SK-N-SH (cell line): Measurements from ENCODE around the gene SRSF12. TPM values are rescaled to one million over a fixed set of nuclear protein-coding genes. Genes with fewer than 3 reads are reported as not detected.

Experiments
- CTCF ChIA-PET: fragments of 300-600, 350-600 bp; formaldehyde crosslinking; extraction: SDS; loops from one replicate; lab custom pipeline; 2021; lab: Yijun Ruan, JAX
- POLR2A ChIA-PET: fragments of 350-600 bp; sonication (Branson Sonifier 250); formaldehyde crosslinking; extraction: SDS; loops from one replicate; lab custom pipeline; 2020; ENCODE audit warnings: antibody characterized with exemption, inconsistent platforms; lab: Yijun Ruan, JAX
- DNase-seq: peaks from one replicate; pipeline ENCODE4 v3.0.0; 2012
- H2AFZ ChIP-seq: fragments of 200-600 bp; sonication (generic); 2 replicates; pipeline ENCODE4 v1.8.1; 2016; ENCODE audit warnings: antibody characterized with exemption, mild to moderate bottlenecking, low read depth
- H3F3A ChIP-seq: fragments of 200-600 bp; sonication (generic); replicated peaks from 2 replicates; pipeline ENCODE3; 2016; ENCODE audit warnings: antibody characterized with exemption, mild to moderate bottlenecking; ENCODE audit not compliant: insufficient read depth
- H3K27ac ChIP-seq, 2 experiments: fragments of 200-500 bp in 1 of 2; fragments of 200-600 bp in 1 of 2; sonication (Bioruptor generic) in 1 of 2; sonication (generic), shearing (Covaris generic) in 1 of 2; 2 replicates each; pipeline versions ENCODE4 v1.5.1 to v1.6.1; 2014 to 2016; ENCODE audit warnings: low read depth in 2 of 2, inconsistent platforms in 1 of 2, low read length in 1 of 2, mild to moderate bottlenecking in 1 of 2, mixed read lengths in 1 of 2
- H3K27me3 ChIP-seq: fragments of 200-600 bp; sonication (generic), shearing (Covaris generic); 2 replicates; pipeline ENCODE4 v1.6.1; 2016; ENCODE audit warnings: mixed run types; ENCODE audit not compliant: insufficient read depth
- H3K36me3 ChIP-seq, 2 experiments: fragments of 200-500 bp in 1 of 2; fragments of 200-600 bp in 1 of 2; sonication (Bioruptor generic) in 1 of 2; sonication (generic) in 1 of 2; replicated peaks in 1 of 2; 2 replicates each; pipeline versions ENCODE3 to v1.5.1; 2014 to 2016; ENCODE audit warnings: low read length in 1 of 2, mild to moderate bottlenecking in 1 of 2; ENCODE audit not compliant: insufficient read depth in 2 of 2, control insufficient read depth in 1 of 2
- H3K4me1 ChIP-seq, 2 experiments: fragments of 200-500 bp in 1 of 2; fragments of 200-600 bp in 1 of 2; sonication (Bioruptor generic) in 1 of 2; sonication (generic), shearing (Covaris generic) in 1 of 2; 2 replicates each; pipeline versions ENCODE4 v1.5.1 to v1.6.1; 2014 to 2016; ENCODE audit warnings: low read depth in 1 of 2, low read length in 1 of 2, mixed run types in 1 of 2; ENCODE audit not compliant: insufficient read depth in 2 of 2, control insufficient read depth in 1 of 2
- H3K4me2 ChIP-seq: fragments of 200-600 bp; sonication (generic), shearing (Covaris generic); 2 replicates; pipeline ENCODE4 v1.6.1; 2017; ENCODE audit warnings: mixed run types
- H3K4me3 ChIP-seq, 2 experiments: fragments of 200-500 bp in 1 of 2; fragments of 200-600 bp in 1 of 2; sonication (Bioruptor generic) in 1 of 2; sonication (generic), shearing (Covaris generic) in 1 of 2; 2 replicates each; pipeline versions ENCODE4 v1.5.1 to v1.8.1; 2014 to 2016; ENCODE audit warnings: low read depth in 2 of 2, inconsistent platforms in 1 of 2, low read length in 1 of 2, mild to moderate bottlenecking in 1 of 2, mixed read lengths in 1 of 2, moderate library complexity in 1 of 2
- H3K79me2 ChIP-seq: fragments of 200-600 bp; sonication (generic); 2 replicates; pipeline ENCODE4 v1.8.1; 2017; ENCODE audit warnings: mild to moderate bottlenecking; ENCODE audit not compliant: insufficient read depth
- H3K9ac ChIP-seq: fragments of 200-600 bp; sonication (generic); 2 replicates; pipeline ENCODE4 v1.6.1; 2017; ENCODE audit warnings: mixed run types
- H3K9me2 ChIP-seq: fragments of 200-600 bp; sonication (generic); 2 replicates; pipeline ENCODE4 v1.6.1; 2017; ENCODE audit warnings: mixed run types
- H3K9me3 ChIP-seq: fragments of 200-600 bp; sonication (generic); 2 replicates; pipeline ENCODE4 v1.6.1; 2017; ENCODE audit warnings: mixed run types, mild to moderate bottlenecking, moderate library complexity
- H4K20me1 ChIP-seq: fragments of 200-600 bp; sonication (generic); 2 replicates; pipeline ENCODE4 v1.6.1; 2017; ENCODE audit warnings: mild to moderate bottlenecking, mixed run types; ENCODE audit not compliant: insufficient read depth
- CHD2 ChIP-seq: fragments of 150-350 bp; IDR thresholded peaks from 2 replicates; pipeline ENCODE4 v1.6.1; 2018; ENCODE audit warnings: low read length; ENCODE audit not compliant: partially characterized antibody
- ELF1 ChIP-seq: IDR thresholded peaks from 2 replicates; pipeline ENCODE4 v1.4.0; 2012
- EP300 ChIP-seq, 2 experiments: IDR thresholded peaks; 2 replicates each; pipeline versions ENCODE4 v1.4.0 to v1.6.1; 2012; ENCODE audit warnings: borderline replicate concordance in 1 of 2, low read depth in 1 of 2, low read length in 1 of 2
- FOXJ3 ChIP-seq: sonication (generic); formaldehyde crosslinking; IDR thresholded peaks from 2 replicates; pipeline ENCODE4 v1.5.1; 2020; ENCODE audit warnings: mild to moderate bottlenecking, missing genetic modification reagents
- GABPA ChIP-seq: IDR thresholded peaks from 2 replicates; pipeline ENCODE4 v1.4.0; 2012; ENCODE audit warnings: low read depth, mild to moderate bottlenecking
- IRF3 ChIP-seq: fragments of 150-350 bp; IDR thresholded peaks from 2 replicates; pipeline ENCODE4 v1.6.1; 2016; ENCODE audit warnings: mild to moderate bottlenecking, low read depth, low read length
- JUND ChIP-seq: IDR thresholded peaks from 2 replicates; pipeline ENCODE4 v1.4.0; 2012
- MAX ChIP-seq: IDR thresholded peaks from 2 replicates; pipeline ENCODE4 v1.4.0; 2012; ENCODE audit warnings: low read depth
- MEF2A ChIP-seq: IDR thresholded peaks from 2 replicates; pipeline ENCODE4 v1.4.0; 2012; ENCODE audit warnings: low read depth, borderline replicate concordance
- MXI1 ChIP-seq: IDR thresholded peaks from 2 replicates; pipeline ENCODE4 v1.6.1; 2012; ENCODE audit warnings: mild to moderate bottlenecking, low read depth, low read length, improper control_type of control experiment
- NFIC ChIP-seq: IDR thresholded peaks from 2 replicates; pipeline ENCODE4 v1.4.0; 2012; ENCODE audit warnings: borderline replicate concordance
- NRF1 ChIP-seq: IDR thresholded peaks from 2 replicates; pipeline ENCODE4 v1.6.1; 2012; ENCODE audit warnings: low read depth, mild to moderate bottlenecking, low read length
- PBX3 ChIP-seq: IDR thresholded peaks from 2 replicates; pipeline ENCODE4; 2012
- POLR2AphosphoS5 ChIP-seq: IDR thresholded peaks from 2 replicates; pipeline ENCODE4 v1.6.1; 2012; ENCODE audit warnings: low read depth, low read length
- SMC3 ChIP-seq: IDR thresholded peaks from 2 replicates; pipeline ENCODE4 v1.6.1; 2012; ENCODE audit warnings: low read depth, low read length, improper control_type of control experiment
- TAF1 ChIP-seq: IDR thresholded peaks from 2 replicates; pipeline ENCODE4 v1.6.1; 2012; ENCODE audit warnings: low read depth, mild to moderate bottlenecking, low read length, moderate library complexity, borderline replicate concordance
- TCF12 ChIP-seq: IDR thresholded peaks from 2 replicates; pipeline ENCODE4 v1.4.0; 2012
- TEAD4 ChIP-seq: IDR thresholded peaks from 2 replicates; pipeline ENCODE4 v1.4.0; 2012; ENCODE audit warnings: mild to moderate bottlenecking, borderline replicate concordance; ENCODE audit not compliant: insufficient read depth
- USF1 ChIP-seq: IDR thresholded peaks from 2 replicates; pipeline ENCODE4 v1.4.0; 2012; ENCODE audit warnings: low read depth, borderline replicate concordance
- ZBTB33 ChIP-seq: IDR thresholded peaks from 2 replicates; pipeline ENCODE4 v1.4.0; 2012; ENCODE audit warnings: low read depth, borderline replicate concordance
- WGBS: methylation state at CpG from one replicate; pipeline ENCODE4 v1.1.6; 2017; ENCODE audit warnings: low lambda C conversion rate; 5-methylcytosine and 5-hydroxymethylcytosine counted together
- polyA plus RNA-seq, 3 experiments: library from polyadenylated mRNA; depleted of rRNA; stranded (reverse); fragments of >200 nt; gene quantifications; 2 replicates each; pipeline ENCODE4 v1.2.3, GENCODE V29; 2012

Gene SRSF12
- polyA plus RNA-seq, 1 of the 3 experiments (the other 2 are of a cell fraction), result 1.1 TPM

- Histone ChIP-seq H3F3A (no peaks in the 10 kb centered on the region), H3K27me3 (no peaks in the 10 kb centered on the region), H3K9ac (no peak overlapping the region), H3K79me2 (no peaks in the 10 kb centered on the region), H3K27ac (no peak overlapping the region), H3K36me3 (no peaks in the 10 kb centered on the region), H4K20me1 (no peaks in the 10 kb centered on the region), H3K9me2 (no peaks in the 10 kb centered on the region), H3K4me1 (no peaks in the 10 kb centered on the region), H2AFZ (no peak overlapping the region), H3K4me3 (no peak overlapping the region), H3K9me3 (no peaks in the 10 kb centered on the region), H3K4me2 (no peak overlapping the region)
- ChIA-PET POLR2A (no interaction called here), CTCF (interaction anchor here (1.7 kb wide), 1 partner anchor 75 kb away, joined by 5 read pairs; no protein-coding TSS in a partner anchor)
- DNase-seq, result no peak
- TF ChIP-seq NFIC, result no peak
- no peak for TF ChIP-seq CHD2
- no peak for TF ChIP-seq USF1
- TF ChIP-seq TAF1, result no peak
- no peak for TF ChIP-seq ZBTB33
- no peak for TF ChIP-seq JUND
- no peak for TF ChIP-seq POLR2AphosphoS5
- no peak for TF ChIP-seq GABPA
- TF ChIP-seq SMC3, result no peak
- TF ChIP-seq MAX, result no peak
- no peak for TF ChIP-seq FOXJ3 (CRISPR knock-in tag)
- no peak for TF ChIP-seq TEAD4
- no peak for TF ChIP-seq PBX3
- 92% methylated on average over 2 of the region's 2 CpGs for WGBS
Observed at GRCh38 chr6:89057759-89058158, 60.1 kb downstream of the SRSF12 start.

- Histone ChIP-seq H3F3A (no peaks in the 10 kb centered on the region), H3K36me3 (no peaks in the 10 kb centered on the region), H3K4me3 (no peak overlapping the region), H2AFZ (no peak overlapping the region), H3K79me2 (no peaks in the 10 kb centered on the region), H3K27me3 (no peaks in the 10 kb centered on the region), H3K4me1 (no peaks in the 10 kb centered on the region), H4K20me1 (no peaks in the 10 kb centered on the region), H3K4me2 (no peak overlapping the region), H3K9me3 (no peaks in the 10 kb centered on the region), H3K9ac (no peak overlapping the region), H3K27ac (no peak overlapping the region), H3K9me2 (no peaks in the 10 kb centered on the region)
- ChIA-PET CTCF (no interaction called here), POLR2A (interaction anchor here (0.6 kb wide), 1 partner anchor 347 kb away, joined by 3 read pairs; no protein-coding TSS in a partner anchor)
- TF ChIP-seq IRF3 (no peak), TCF12 (no peak), PBX3 (no peak), NRF1 (no peak), TAF1 (no peak), GABPA (no peak), CHD2 (no peak), MEF2A (no peak), EP300 (IDR thresholded peaks at IDR 0.05; ENCODE audit: borderline replicate concordance in 1 of 2, low read depth in 1 of 2, low read length in 1 of 2) (no peak), MXI1 (no peak), SMC3 (no peak), JUND (no peak), ELF1 (no peak)
- 72% methylated on average over 4 of the region's 4 CpGs for WGBS
- no peak for DNase-seq
Observed at GRCh38 chr6:89054208-89054607, 63.7 kb downstream of the SRSF12 start.
